ENCODE results near the gene CKS1B.
"Not testable (repeated sequence)": the region's sequence is repeated elsewhere in the genome, so short reads cannot be mapped to it uniquely, and the experiment has no call there.

- TF ChIP-seq, protein P1, sequence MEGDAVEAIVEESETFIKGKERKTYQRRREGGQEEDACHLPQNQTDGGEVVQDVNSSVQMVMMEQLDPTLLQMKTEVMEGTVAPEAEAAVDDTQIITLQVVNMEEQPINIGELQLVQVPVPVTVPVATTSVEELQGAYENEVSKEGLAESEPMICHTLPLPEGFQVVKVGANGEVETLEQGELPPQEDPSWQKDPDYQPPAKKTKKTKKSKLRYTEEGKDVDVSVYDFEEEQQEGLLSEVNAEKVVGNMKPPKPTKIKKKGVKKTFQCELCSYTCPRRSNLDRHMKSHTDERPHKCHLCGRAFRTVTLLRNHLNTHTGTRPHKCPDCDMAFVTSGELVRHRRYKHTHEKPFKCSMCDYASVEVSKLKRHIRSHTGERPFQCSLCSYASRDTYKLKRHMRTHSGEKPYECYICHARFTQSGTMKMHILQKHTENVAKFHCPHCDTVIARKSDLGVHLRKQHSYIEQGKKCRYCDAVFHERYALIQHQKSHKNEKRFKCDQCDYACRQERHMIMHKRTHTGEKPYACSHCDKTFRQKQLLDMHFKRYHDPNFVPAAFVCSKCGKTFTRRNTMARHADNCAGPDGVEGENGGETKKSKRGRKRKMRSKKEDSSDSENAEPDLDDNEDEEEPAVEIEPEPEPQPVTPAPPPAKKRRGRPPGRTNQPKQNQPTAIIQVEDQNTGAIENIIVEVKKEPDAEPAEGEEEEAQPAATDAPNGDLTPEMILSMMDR (conservative IDR thresholded peaks at IDR 0.05; ENCODE audit: low read depth, low read length): not testable (repeated sequence)
- not testable (repeated sequence) for TF ChIP-seq EZH2 (IDR thresholded peaks at IDR 0.05; ENCODE audit: borderline replicate concordance, low read depth, low read length, poor library complexity, severe bottlenecking)
Observed at GRCh38 chr1:154977762-154978161, 3.3 kb downstream of the CKS1B start.
